ENCODE measurements around the gene PCDHGC4.

- TF ChIP-seq CTCF (IDR thresholded peaks at IDR 0.05) (no peak), POLR2AphosphoS5 (IDR thresholded peaks at IDR 0.05; ENCODE audit: low read depth, low read length) (no peak), REST (IDR thresholded peaks at IDR 0.05; ENCODE audit: insufficient read depth in 1 of 2, low read depth in 2 of 2, low read length in 1 of 2) (no peak), TCF7L2 (IDR thresholded peaks at IDR 0.05; ENCODE audit: low read depth, low read length) (no peak), SIN3A (IDR thresholded peaks at IDR 0.05; ENCODE audit: borderline replicate concordance, insufficient read depth, low read depth, low read length) (no peak)
These were observed 44.5 kb upstream of the PCDHGC4 start for GRCh38 chr5:141440341-141440740.
